Measurements from ENCODE around the gene RPL6.

The RPL6 gene

DNA sequence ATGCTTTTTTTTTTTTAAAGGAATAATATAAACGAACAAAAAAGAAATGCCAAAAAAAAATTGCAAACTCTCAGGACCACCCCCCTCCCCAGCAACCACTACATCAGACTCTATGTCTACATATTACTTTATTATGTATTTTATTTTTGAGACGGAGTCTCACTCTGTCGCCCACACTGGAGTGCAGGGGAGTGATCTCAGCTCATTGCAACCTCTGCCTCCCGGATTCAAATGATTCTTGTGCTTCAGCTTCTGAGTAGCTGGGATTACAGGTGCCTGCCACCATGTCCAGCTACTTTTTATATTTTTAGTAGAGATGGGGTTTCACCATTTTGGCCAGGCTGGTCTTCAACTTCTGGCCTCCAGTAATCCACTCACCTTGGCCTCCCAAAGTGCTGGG, 50.1 kb downstream of the RPL6 start:
- no peak for TF ChIP-seq PPARA (CRISPR knock-in tag; IDR thresholded peaks at IDR 0.05; ENCODE audit: borderline replicate concordance)
- TF ChIP-seq, protein P1, sequence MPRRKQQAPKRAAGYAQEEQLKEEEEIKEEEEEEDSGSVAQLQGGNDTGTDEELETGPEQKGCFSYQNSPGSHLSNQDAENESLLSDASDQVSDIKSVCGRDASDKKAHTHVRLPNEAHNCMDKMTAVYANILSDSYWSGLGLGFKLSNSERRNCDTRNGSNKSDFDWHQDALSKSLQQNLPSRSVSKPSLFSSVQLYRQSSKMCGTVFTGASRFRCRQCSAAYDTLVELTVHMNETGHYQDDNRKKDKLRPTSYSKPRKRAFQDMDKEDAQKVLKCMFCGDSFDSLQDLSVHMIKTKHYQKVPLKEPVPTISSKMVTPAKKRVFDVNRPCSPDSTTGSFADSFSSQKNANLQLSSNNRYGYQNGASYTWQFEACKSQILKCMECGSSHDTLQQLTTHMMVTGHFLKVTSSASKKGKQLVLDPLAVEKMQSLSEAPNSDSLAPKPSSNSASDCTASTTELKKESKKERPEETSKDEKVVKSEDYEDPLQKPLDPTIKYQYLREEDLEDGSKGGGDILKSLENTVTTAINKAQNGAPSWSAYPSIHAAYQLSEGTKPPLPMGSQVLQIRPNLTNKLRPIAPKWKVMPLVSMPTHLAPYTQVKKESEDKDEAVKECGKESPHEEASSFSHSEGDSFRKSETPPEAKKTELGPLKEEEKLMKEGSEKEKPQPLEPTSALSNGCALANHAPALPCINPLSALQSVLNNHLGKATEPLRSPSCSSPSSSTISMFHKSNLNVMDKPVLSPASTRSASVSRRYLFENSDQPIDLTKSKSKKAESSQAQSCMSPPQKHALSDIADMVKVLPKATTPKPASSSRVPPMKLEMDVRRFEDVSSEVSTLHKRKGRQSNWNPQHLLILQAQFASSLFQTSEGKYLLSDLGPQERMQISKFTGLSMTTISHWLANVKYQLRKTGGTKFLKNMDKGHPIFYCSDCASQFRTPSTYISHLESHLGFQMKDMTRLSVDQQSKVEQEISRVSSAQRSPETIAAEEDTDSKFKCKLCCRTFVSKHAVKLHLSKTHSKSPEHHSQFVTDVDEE (CRISPR knock-in tag; IDR thresholded peaks at IDR 0.05) = no peak
- no peak for TF ChIP-seq ZNF565 (CRISPR knock-in tag; conservative IDR thresholded peaks at IDR 0.05; ENCODE audit: low read depth)
- TF ChIP-seq, protein P2, sequence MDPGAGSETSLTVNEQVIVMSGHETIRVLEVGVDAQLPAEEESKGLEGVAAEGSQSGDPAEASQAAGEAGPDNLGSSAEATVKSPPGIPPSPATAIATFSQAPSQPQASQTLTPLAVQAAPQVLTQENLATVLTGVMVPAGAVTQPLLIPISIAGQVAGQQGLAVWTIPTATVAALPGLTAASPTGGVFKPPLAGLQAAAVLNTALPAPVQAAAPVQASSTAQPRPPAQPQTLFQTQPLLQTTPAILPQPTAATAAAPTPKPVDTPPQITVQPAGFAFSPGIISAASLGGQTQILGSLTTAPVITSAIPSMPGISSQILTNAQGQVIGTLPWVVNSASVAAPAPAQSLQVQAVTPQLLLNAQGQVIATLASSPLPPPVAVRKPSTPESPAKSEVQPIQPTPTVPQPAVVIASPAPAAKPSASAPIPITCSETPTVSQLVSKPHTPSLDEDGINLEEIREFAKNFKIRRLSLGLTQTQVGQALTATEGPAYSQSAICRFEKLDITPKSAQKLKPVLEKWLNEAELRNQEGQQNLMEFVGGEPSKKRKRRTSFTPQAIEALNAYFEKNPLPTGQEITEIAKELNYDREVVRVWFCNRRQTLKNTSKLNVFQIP (CRISPR knock-in tag; IDR thresholded peaks at IDR 0.05; ENCODE audit: borderline replicate concordance, low read depth) = no peak
- no peak for TF ChIP-seq OSR1 (CRISPR knock-in tag; IDR thresholded peaks at IDR 0.05)
- no peak for TF ChIP-seq ARNTL (CRISPR knock-in tag; IDR thresholded peaks at IDR 0.05; ENCODE audit: borderline replicate concordance, low read depth)
- TF ChIP-seq CSDC2 (CRISPR knock-in tag; IDR thresholded peaks at IDR 0.05) = no peak
- TF ChIP-seq BACH2 (CRISPR knock-in tag; IDR thresholded peaks at IDR 0.05; ENCODE audit: borderline replicate concordance) = no peak
- no peak for TF ChIP-seq GLIS3 (CRISPR knock-in tag; IDR thresholded peaks at IDR 0.05)
- no peak for TF ChIP-seq ZFP3 (CRISPR knock-in tag; IDR thresholded peaks at IDR 0.05)
- TF ChIP-seq ZC3H10 (CRISPR knock-in tag; IDR thresholded peaks at IDR 0.05) = no peak
- TF ChIP-seq, protein P3, sequence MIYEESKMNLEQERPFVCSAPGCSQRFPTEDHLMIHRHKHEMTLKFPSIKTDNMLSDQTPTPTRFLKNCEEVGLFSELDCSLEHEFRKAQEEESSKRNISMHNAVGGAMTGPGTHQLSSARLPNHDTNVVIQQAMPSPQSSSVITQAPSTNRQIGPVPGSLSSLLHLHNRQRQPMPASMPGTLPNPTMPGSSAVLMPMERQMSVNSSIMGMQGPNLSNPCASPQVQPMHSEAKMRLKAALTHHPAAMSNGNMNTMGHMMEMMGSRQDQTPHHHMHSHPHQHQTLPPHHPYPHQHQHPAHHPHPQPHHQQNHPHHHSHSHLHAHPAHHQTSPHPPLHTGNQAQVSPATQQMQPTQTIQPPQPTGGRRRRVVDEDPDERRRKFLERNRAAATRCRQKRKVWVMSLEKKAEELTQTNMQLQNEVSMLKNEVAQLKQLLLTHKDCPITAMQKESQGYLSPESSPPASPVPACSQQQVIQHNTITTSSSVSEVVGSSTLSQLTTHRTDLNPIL (CRISPR knock-in tag; IDR thresholded peaks at IDR 0.05; ENCODE audit: low read depth) = no peak
- TF ChIP-seq TOX (CRISPR knock-in tag; IDR thresholded peaks at IDR 0.05; ENCODE audit: borderline replicate concordance) = no peak
- TF ChIP-seq ISL1 (CRISPR knock-in tag; IDR thresholded peaks at IDR 0.05) = no peak
- TF ChIP-seq SNAI2 (CRISPR knock-in tag; IDR thresholded peaks at IDR 0.05) = no peak
- TF ChIP-seq, protein P4, sequence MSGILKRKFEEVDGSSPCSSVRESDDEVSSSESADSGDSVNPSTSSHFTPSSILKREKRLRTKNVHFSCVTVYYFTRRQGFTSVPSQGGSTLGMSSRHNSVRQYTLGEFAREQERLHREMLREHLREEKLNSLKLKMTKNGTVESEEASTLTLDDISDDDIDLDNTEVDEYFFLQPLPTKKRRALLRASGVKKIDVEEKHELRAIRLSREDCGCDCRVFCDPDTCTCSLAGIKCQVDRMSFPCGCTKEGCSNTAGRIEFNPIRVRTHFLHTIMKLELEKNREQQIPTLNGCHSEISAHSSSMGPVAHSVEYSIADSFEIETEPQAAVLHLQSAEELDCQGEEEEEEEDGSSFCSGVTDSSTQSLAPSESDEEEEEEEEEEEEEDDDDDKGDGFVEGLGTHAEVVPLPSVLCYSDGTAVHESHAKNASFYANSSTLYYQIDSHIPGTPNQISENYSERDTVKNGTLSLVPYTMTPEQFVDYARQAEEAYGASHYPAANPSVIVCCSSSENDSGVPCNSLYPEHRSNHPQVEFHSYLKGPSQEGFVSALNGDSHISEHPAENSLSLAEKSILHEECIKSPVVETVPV (CRISPR knock-in tag; IDR thresholded peaks at IDR 0.05) = no peak
- TF ChIP-seq ZNF8 (CRISPR knock-in tag; IDR thresholded peaks at IDR 0.05) = no peak
- TF ChIP-seq ZFP30 (CRISPR knock-in tag; IDR thresholded peaks at IDR 0.05) = no peak
- no peak for ATAC-seq

DNA sequence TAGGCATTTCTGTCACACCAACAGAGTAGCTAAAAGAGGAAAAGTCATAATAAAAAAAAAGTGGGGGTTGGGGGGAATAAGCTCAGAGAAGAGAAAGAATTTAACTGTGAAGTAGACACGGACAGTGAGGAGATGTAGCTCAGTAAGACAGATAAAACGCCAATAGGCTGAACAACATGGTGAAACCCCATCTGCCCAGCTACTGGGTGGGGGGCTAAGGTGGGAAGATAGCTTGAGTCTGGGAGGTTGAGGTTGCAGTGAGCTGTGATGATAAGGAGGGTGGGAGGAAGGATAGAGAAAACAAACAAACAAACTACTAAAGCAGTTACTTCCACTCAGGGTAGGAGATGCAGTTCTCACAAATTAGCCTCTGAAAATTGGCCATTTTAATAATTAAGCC, 52.2 kb downstream of the RPL6 start:
- TF ChIP-seq GLIS3 (CRISPR knock-in tag; IDR thresholded peaks at IDR 0.05) = no peak
- no peak for ATAC-seq

Measured in SK-N-SH treated with all-trans-retinoic acid at 6 μM for 48 hours (cell line).